ENCODE results near the gene LTV1.

Gene LTV1

GRCh38 chr6:143822584-143823024 is 20.5 kb upstream of the LTV1 start:
- POLR2A ChIA-PET = no interaction called here
- TF ChIP-seq CTCF (IDR thresholded peaks at IDR 0.05; ENCODE audit: insufficient read depth, low read length, missing control alignments) = no peak
- DNase-seq (ENCODE audit: low read depth, low spot score) = no peak
- H3K4me3 ChIP-seq (ENCODE audit: low read depth, low read length) = no peak overlapping the region
- CTCF ChIA-PET = interaction anchor here (1.0 kb wide), 3 partner anchors 11 to 248 kb away, joined by 3 to 4 read pairs (median 3); no protein-coding TSS in a partner anchor

- no peak overlapping the region for H3K4me3 ChIP-seq (ENCODE audit: low read depth, low read length)
- CTCF ChIA-PET = interaction anchor here (1.0 kb wide), 3 partner anchors 12 to 249 kb away, joined by 3 to 4 read pairs (median 3); no protein-coding TSS in a partner anchor
- POLR2A ChIA-PET = no interaction called here
- TF ChIP-seq CTCF (IDR thresholded peaks at IDR 0.05; ENCODE audit: insufficient read depth, low read length, missing control alignments) = no peak
- DNase-seq (ENCODE audit: low read depth, low spot score) = no peak
Measured at GRCh38 chr6:143823548-143823947, 19.6 kb upstream of the LTV1 start.

- no peak overlapping the region for H3K4me3 ChIP-seq (ENCODE audit: low read depth, low read length)
- no peak for TF ChIP-seq CTCF (IDR thresholded peaks at IDR 0.05; ENCODE audit: insufficient read depth, low read length, missing control alignments)
- CTCF ChIA-PET = interaction anchor here (0.6 kb wide), 1 partner anchor 1104 kb away, joined by 3 read pairs; no protein-coding TSS in a partner anchor
- POLR2A ChIA-PET = no interaction called here
- no peak for DNase-seq (ENCODE audit: low read depth, low spot score)
Measured at GRCh38 chr6:143828572-143828971, 14.6 kb upstream of the LTV1 start.

- no peak for TF ChIP-seq CTCF (IDR thresholded peaks at IDR 0.05; ENCODE audit: insufficient read depth, low read length, missing control alignments)
- H3K4me3 ChIP-seq (ENCODE audit: low read depth, low read length) = no peak overlapping the region
- ChIA-PET POLR2A (no interaction called here), CTCF (interaction anchor here (0.7 kb wide), 1 partner anchor 49 kb away, joined by 3 read pairs; no protein-coding TSS in a partner anchor)
- DNase-seq (ENCODE audit: low read depth, low spot score) = no peak
Measured at GRCh38 chr6:143836150-143836549, 7.0 kb upstream of the LTV1 start.

- TF ChIP-seq CTCF (IDR thresholded peaks at IDR 0.05; ENCODE audit: insufficient read depth, low read length, missing control alignments) = no peak
- no peak for DNase-seq (ENCODE audit: low read depth, low spot score)
- ChIA-PET POLR2A (no interaction called here), CTCF (no interaction called here)
- no peak overlapping the region for H3K4me3 ChIP-seq (ENCODE audit: low read depth, low read length)
Measured at GRCh38 chr6:143838395-143838794, 4.7 kb upstream of the LTV1 start.

- no peak overlapping the region for H3K4me3 ChIP-seq (ENCODE audit: low read depth, low read length)
- no peak for TF ChIP-seq CTCF (IDR thresholded peaks at IDR 0.05; ENCODE audit: insufficient read depth, low read length, missing control alignments)
- DNase-seq (ENCODE audit: low read depth, low spot score) = no peak
- POLR2A ChIA-PET = no interaction called here
- CTCF ChIA-PET = no interaction called here
Measured at GRCh38 chr6:143839196-143839595, 3.9 kb upstream of the LTV1 start.

All from AG04449 (cell line).